Upper lobe of left lung (tissue), 6 donors: ENCODE results near the gene SCN5A. TPM values are rescaled to one million over a fixed set of nuclear protein-coding genes. Genes with fewer than 3 reads are reported as not detected.

Experiments used
- ATAC-seq, 2 donors: fragments of 200-7000 bp; cut with Tn5 transposase; one replicate each; pipeline ENCODE4 v1.9.1; 2022; ENCODE audit warnings: mild to moderate bottlenecking in 2 of 2, moderate library complexity in 2 of 2; ENCODE audit not compliant: low FRiP score in 2 of 2
- DNase-seq, 2 donors: peaks; one replicate each; pipeline ENCODE4 v3.0.0-alpha.2; 2019 to 2020
- H3K27ac ChIP-seq, 4 donors: fragments of 200-600 bp; sonication (generic); one replicate each; pipeline ENCODE4 v1.5.1; 2016 to 2019
- H3K27me3 ChIP-seq, 4 donors: fragments of 200-600 bp; sonication (generic); one replicate each; pipeline ENCODE4 v1.5.1; 2017 to 2019
- H3K36me3 ChIP-seq, 4 donors: fragments of 200-600 bp; sonication (generic); one replicate each; pipeline ENCODE4 v1.5.1; 2016 to 2019
- H3K4me1 ChIP-seq, 4 donors: fragments of 200-600 bp; sonication (generic); one replicate each; pipeline ENCODE4 v1.5.1; 2018 to 2019
- H3K4me3 ChIP-seq, 4 donors: fragments of 200-600 bp; sonication (generic); one replicate each; pipeline ENCODE4 v1.5.1; 2017 to 2019; ENCODE audit warnings: mild to moderate bottlenecking in 2 of 4, moderate library complexity in 1 of 4
- H3K9me3 ChIP-seq, 4 donors: fragments of 200-600 bp; sonication (generic); one replicate each; pipeline ENCODE4 v1.5.1; 2018 to 2019
- EP300 ChIP-seq, 4 donors: sonication (generic); formaldehyde crosslinking; IDR thresholded peaks; one replicate each; pipeline ENCODE4 v1.5.1; 2017; ENCODE audit warnings: antibody characterized with exemption in 4 of 4, control low read depth in 2 of 4
- POLR2A ChIP-seq, 4 donors: fragments of 450-650 bp; IDR thresholded peaks; one replicate each; pipeline ENCODE4 v1.5.1; 2016 to 2017; ENCODE audit warnings: antibody characterized with exemption in 4 of 4, mild to moderate bottlenecking in 2 of 4
- POLR2AphosphoS5 ChIP-seq, 2 donors: sonication (generic); formaldehyde crosslinking; IDR thresholded peaks; one replicate each; pipeline ENCODE4 v1.5.1; 2017; ENCODE audit warnings: antibody characterized with exemption in 2 of 2
- WGBS, 2 donors: methylation state at CpG; one replicate each; pipeline ENCODE4 v1.1.5; 2017 to 2018; 5-methylcytosine and 5-hydroxymethylcytosine counted together
- total RNA-seq, 6 donors: library from RNA; depleted of rRNA in 4 of 6; stranded (reverse); fragments of >200 nt in 4 of 6; gene quantifications; one replicate each; pipeline versions ENCODE4 v1.1.0 to v1.2.1, GENCODE V29; 2016 to 2021
- TF ChIP-seq, protein P1 (sequence below), 6 experiments: fragments of 450-650 bp in 4 of 6; fragments of 200-600 bp in 2 of 6; sonication (generic) in 2 of 6; IDR thresholded peaks; one replicate each; pipeline ENCODE4 v1.5.1; 2016 to 2019; ENCODE audit warnings: antibody characterized with exemption in 6 of 6
- donor health status: DM: no; HTN: no; CAD: no; lungs with moderate emphysema.
- donor health status: DM: no; HTN: yes; CAD: no; lungs with severe emphysema.

SCN5A gene
- total RNA-seq, 6 donors from 2014 or later, result under 0.01 to 0.30 (median 0.10) TPM; not detected in 1

DNA sequence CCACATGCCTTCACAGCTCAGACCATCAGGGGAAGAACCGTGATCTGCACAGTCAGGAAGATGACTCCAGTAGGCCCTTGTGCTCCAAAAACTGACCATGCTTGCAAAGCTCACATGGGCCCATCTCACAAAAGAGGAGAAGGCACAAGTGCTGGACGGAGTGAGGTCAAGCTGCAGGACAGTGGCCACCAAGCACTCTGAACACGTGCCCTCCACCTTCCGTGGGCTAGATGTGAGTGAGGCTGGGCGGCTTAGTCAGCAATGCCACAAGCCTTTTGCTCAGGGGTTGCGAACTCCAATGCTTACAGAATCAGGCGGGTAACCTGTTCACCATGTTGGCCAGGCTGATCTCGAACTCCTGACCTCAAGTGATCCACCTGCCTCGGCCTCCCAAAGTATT lies 70.9 kb downstream of the SCN5A start:
- no peaks in the 10 kb centered on the region for H3K4me1 ChIP-seq
- H3K9me3 ChIP-seq, result peaks cover 0 to 3% (median 0%) of the 10 kb centered on the region in 4 donors
- ATAC-seq (no peak), DNase-seq (no peak)
- H3K27ac ChIP-seq, result no peak overlapping the region
- TF ChIP-seq POLR2AphosphoS5 (IDR thresholded peaks at IDR 0.05) (no peak), EP300 (IDR thresholded peaks at IDR 0.05) (no peak), POLR2A (IDR thresholded peaks at IDR 0.05) (no peak)
- TF ChIP-seq, protein P1, sequence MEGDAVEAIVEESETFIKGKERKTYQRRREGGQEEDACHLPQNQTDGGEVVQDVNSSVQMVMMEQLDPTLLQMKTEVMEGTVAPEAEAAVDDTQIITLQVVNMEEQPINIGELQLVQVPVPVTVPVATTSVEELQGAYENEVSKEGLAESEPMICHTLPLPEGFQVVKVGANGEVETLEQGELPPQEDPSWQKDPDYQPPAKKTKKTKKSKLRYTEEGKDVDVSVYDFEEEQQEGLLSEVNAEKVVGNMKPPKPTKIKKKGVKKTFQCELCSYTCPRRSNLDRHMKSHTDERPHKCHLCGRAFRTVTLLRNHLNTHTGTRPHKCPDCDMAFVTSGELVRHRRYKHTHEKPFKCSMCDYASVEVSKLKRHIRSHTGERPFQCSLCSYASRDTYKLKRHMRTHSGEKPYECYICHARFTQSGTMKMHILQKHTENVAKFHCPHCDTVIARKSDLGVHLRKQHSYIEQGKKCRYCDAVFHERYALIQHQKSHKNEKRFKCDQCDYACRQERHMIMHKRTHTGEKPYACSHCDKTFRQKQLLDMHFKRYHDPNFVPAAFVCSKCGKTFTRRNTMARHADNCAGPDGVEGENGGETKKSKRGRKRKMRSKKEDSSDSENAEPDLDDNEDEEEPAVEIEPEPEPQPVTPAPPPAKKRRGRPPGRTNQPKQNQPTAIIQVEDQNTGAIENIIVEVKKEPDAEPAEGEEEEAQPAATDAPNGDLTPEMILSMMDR (IDR thresholded peaks at IDR 0.05), result no peak
- WGBS, 2 donors, result 84 to 94% methylated on average over 3 to 9 of the region's 9 CpGs
- no peaks in the 10 kb centered on the region for H3K27me3 ChIP-seq
- H3K4me3 ChIP-seq, result no peak overlapping the region
- no peaks in the 10 kb centered on the region for H3K36me3 ChIP-seq

DNA sequence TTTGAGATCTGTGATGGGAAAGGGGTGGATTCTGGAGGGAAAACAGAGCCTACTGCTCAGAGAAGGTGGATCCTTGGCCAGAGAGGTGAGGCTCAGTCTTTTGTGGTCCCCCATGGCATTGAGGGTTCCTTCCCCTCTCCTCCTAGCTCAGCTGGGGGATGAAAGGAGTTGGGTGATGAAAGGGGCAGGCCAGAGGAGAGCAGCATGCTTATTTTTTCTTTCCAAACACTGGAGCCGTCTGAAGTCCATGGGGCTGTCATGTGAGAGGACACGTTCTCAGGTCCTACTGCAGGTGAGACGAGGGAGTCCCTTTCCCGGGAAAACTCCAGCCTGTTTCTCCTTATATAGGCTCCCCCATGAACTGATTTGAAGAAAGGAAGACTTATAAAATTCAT lies 71.4 kb downstream of the SCN5A start:
- no peak for TF ChIP-seq EP300 (IDR thresholded peaks at IDR 0.05)
- TF ChIP-seq, protein P1 (IDR thresholded peaks at IDR 0.05), result no peak
- TF ChIP-seq POLR2AphosphoS5 (IDR thresholded peaks at IDR 0.05), result no peak
- no peak for TF ChIP-seq POLR2A (IDR thresholded peaks at IDR 0.05)
- Histone ChIP-seq H3K9me3 (peaks cover 0 to 5% (median under 1%) of the 10 kb centered on the region in 4 donors), H3K4me1 (no peaks in the 10 kb centered on the region), H3K36me3 (no peaks in the 10 kb centered on the region), H3K27ac (no peak overlapping the region), H3K4me3 (no peak overlapping the region), H3K27me3 (no peaks in the 10 kb centered on the region)
- no peak for ATAC-seq
- 54 to 68% methylated on average over 4 of the region's 4 CpGs for WGBS, 2 donors
- no peak for DNase-seq

- no peak overlapping the region for H3K4me3 ChIP-seq
- no peaks in the 10 kb centered on the region for H3K27me3 ChIP-seq
- no peaks in the 10 kb centered on the region for H3K4me1 ChIP-seq
- WGBS, 2 donors, result 71 to 87% methylated on average over 8 of the region's 8 CpGs
- no peaks in the 10 kb centered on the region for H3K36me3 ChIP-seq
- no peak overlapping the region for H3K27ac ChIP-seq
- DNase-seq (no peak), ATAC-seq (no peak)
- TF ChIP-seq EP300 (IDR thresholded peaks at IDR 0.05), result no peak
- TF ChIP-seq, protein P1 (IDR thresholded peaks at IDR 0.05), result no peak
- H3K9me3 ChIP-seq, result peaks cover 0 to 5% (median 2%) of the 10 kb centered on the region in 4 donors
Observed at GRCh38 chr3:38577371-38578080, 72.0 kb downstream of the SCN5A start.

DNA sequence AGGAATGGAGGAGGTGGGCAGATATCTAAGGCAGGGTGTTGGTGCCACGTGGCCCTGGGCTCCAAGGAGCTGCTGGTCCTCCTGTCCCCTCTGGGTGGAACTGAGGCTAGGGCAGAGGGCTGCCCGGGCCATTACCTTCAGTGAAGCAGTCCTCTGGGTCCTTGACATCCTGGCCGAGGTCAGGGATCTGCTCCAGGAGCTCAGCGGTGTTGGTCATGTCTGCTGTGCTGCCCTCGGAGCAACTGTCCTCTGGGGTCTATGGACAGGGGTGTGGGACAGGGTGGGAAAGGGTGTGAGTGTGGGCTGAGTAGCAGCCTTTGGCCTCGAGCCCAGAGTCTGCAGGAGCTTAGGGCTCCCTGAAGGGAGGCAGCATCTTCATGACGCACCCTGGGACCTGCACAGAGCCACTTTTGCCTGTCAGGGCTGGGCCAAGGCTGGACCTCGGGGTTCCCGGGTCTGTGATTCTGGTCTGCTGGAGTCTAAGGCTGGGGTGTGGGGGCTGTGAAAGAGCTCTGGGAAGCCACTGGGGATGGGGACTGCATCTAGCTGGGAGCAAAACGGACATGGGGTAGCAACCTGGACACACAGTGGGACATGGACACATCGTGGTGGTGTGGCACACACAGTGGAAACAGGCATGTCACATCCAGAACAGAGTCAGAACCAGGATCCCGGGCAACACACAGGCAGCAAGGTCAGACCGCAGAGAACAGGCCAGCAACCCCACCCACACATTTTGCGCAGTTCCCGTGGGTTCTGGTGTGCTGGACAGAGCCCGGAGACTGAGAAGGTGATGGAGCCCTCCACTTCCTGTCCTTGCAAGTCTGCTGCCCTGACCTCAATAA lies 72.7 kb downstream of the SCN5A start:
- H3K9me3 ChIP-seq, result peaks cover 0 to 5% (median 2%) of the 10 kb centered on the region in 4 donors
- ATAC-seq (peak in 1 of 2 donors; percentile 4), DNase-seq (no peak)
- no peaks in the 10 kb centered on the region for H3K27me3 ChIP-seq
- H3K27ac ChIP-seq, result no peak overlapping the region
- no peaks in the 10 kb centered on the region for H3K4me1 ChIP-seq
- 75 to 84% methylated on average over 7 to 13 of the region's 16 CpGs for WGBS, 2 donors
- no peak for TF ChIP-seq EP300 (IDR thresholded peaks at IDR 0.05)
- no peaks in the 10 kb centered on the region for H3K36me3 ChIP-seq
- no peak overlapping the region for H3K4me3 ChIP-seq

- 90 to 95% methylated on average over 4 to 5 of the region's 5 CpGs for WGBS, 2 donors
- TF ChIP-seq POLR2AphosphoS5 (IDR thresholded peaks at IDR 0.05) (no peak), POLR2A (IDR thresholded peaks at IDR 0.05) (no peak), EP300 (IDR thresholded peaks at IDR 0.05) (no peak)
- TF ChIP-seq, protein P1 (IDR thresholded peaks at IDR 0.05), result no peak
- no peak for DNase-seq
Observed at GRCh38 chr3:38576131-38576525, 73.4 kb downstream of the SCN5A start.

More at GRCh38 chr3:38576131-38576525, 73.4 kb downstream of the SCN5A start:
- peak in 1 of 2 donors; percentile 17 for ATAC-seq
- no peaks in the 10 kb centered on the region for H3K27me3 ChIP-seq
- no peak overlapping the region for H3K4me3 ChIP-seq
- peaks cover 0 to 5% (median 2%) of the 10 kb centered on the region in 4 donors for H3K9me3 ChIP-seq
- no peak overlapping the region for H3K27ac ChIP-seq
- no peaks in the 10 kb centered on the region for H3K36me3 ChIP-seq
- H3K4me1 ChIP-seq, result no peaks in the 10 kb centered on the region
